Progenitor cell of endocrine pancreas (in vitro differentiated cells): ENCODE measurements around the gene NECAB3. TPM values are rescaled to one million over a fixed set of nuclear protein-coding genes. Genes with fewer than 3 reads are reported as not detected.
A peak's percentile ranks its signal among the peaks of the same experiment; 100 is the strongest.

Source experiments
- DNase-seq: peaks from one replicate; pipeline ENCODE4 v3.0.0; 2021; ENCODE audit warnings: low spot score; ENCODE audit not compliant: unreplicated experiment
- H3K27ac Mint-ChIP-seq: 2 replicates; pipeline ENCODE4 v1.8.0; 2021; ENCODE audit warnings: mild to moderate bottlenecking, moderate library complexity, mixed read lengths
- H3K27me3 Mint-ChIP-seq: 2 replicates; pipeline ENCODE4 v1.8.0; 2021; ENCODE audit warnings: mixed read lengths
- H3K36me3 Mint-ChIP-seq: 2 replicates; pipeline ENCODE4 v1.8.0; 2022; ENCODE audit warnings: mixed read lengths; ENCODE audit not compliant: insufficient read depth
- H3K4me1 Mint-ChIP-seq: 2 replicates; pipeline ENCODE4 v1.8.0; 2021; ENCODE audit warnings: low read depth, mixed read lengths
- H3K4me3 Mint-ChIP-seq: 2 replicates; pipeline ENCODE4 v1.8.0; 2021; ENCODE audit warnings: low read depth, mild to moderate bottlenecking, moderate library complexity, mixed read lengths
- H3K9me3 Mint-ChIP-seq: 2 replicates; pipeline ENCODE4 v1.8.0; 2021; ENCODE audit warnings: low read depth, mixed read lengths
- total RNA-seq: library from RNA; stranded (reverse); gene quantifications from 2 replicates; pipeline ENCODE4 v1.2.1, GENCODE V29; 2021
- TF ChIP-seq, protein P1 (sequence below): fragments of 200-600 bp; sonication (generic); IDR thresholded peaks from one replicate; pipeline ENCODE4 v1.5.0; 2021; ENCODE audit warnings: antibody characterized with exemption, mild to moderate bottlenecking; ENCODE audit not compliant: unreplicated experiment

Gene NECAB3
- total RNA-seq, 1 donor from 2014 or later = 68.3 TPM

DNA sequence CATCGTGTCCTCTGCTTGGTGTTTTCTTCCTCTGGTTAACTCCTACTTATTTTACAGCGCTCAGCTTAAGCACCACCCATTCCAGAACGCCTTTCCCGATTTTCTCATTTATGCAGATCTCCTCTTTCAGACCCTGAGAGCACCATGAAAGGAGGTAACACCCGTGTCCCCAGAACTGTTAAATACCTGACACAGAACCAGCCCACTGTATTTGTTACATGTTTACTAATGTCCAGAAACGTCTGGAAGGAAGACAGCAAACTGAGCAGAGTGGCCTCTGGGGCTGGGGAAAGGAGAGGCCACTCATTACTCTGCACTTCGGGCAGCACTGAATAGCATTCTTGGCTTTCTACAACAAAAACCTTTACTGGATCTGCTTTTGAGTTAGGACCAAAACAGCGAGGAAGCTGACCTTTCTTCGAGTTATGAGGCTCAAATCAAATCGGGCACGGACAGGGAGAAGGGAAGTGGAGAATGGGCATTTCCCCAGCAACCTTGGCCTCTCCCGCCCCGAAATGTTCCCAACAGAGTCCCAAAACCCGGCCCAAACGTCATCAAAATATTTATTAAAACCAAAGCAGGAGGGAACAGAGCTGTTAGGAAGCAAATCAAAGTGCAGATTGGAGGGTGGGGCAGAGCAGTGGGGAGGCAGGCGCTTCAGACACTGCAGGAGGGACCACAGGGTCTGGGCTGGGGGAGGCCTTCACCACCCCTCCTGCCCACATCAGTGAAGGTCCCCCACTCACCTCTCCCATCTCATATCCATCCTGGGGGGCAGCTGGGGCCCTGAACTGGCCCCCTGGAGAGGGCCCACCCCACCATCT lies 1.1 kb upstream of the NECAB3 start:
- H3K4me1 Mint-ChIP-seq = peaks cover 29% of the 10 kb centered on the region
- peaks cover 3% of the 10 kb centered on the region for H3K27me3 Mint-ChIP-seq
- H3K9me3 Mint-ChIP-seq = no peaks in the 10 kb centered on the region
- DNase-seq = no peak
- no peak overlapping the region for H3K27ac Mint-ChIP-seq
- peak overlapping the region; percentile 66 for H3K4me3 Mint-ChIP-seq
- TF ChIP-seq, protein P1, sequence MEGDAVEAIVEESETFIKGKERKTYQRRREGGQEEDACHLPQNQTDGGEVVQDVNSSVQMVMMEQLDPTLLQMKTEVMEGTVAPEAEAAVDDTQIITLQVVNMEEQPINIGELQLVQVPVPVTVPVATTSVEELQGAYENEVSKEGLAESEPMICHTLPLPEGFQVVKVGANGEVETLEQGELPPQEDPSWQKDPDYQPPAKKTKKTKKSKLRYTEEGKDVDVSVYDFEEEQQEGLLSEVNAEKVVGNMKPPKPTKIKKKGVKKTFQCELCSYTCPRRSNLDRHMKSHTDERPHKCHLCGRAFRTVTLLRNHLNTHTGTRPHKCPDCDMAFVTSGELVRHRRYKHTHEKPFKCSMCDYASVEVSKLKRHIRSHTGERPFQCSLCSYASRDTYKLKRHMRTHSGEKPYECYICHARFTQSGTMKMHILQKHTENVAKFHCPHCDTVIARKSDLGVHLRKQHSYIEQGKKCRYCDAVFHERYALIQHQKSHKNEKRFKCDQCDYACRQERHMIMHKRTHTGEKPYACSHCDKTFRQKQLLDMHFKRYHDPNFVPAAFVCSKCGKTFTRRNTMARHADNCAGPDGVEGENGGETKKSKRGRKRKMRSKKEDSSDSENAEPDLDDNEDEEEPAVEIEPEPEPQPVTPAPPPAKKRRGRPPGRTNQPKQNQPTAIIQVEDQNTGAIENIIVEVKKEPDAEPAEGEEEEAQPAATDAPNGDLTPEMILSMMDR = no peak
- peaks cover 11% of the 10 kb centered on the region for H3K36me3 Mint-ChIP-seq

DNA sequence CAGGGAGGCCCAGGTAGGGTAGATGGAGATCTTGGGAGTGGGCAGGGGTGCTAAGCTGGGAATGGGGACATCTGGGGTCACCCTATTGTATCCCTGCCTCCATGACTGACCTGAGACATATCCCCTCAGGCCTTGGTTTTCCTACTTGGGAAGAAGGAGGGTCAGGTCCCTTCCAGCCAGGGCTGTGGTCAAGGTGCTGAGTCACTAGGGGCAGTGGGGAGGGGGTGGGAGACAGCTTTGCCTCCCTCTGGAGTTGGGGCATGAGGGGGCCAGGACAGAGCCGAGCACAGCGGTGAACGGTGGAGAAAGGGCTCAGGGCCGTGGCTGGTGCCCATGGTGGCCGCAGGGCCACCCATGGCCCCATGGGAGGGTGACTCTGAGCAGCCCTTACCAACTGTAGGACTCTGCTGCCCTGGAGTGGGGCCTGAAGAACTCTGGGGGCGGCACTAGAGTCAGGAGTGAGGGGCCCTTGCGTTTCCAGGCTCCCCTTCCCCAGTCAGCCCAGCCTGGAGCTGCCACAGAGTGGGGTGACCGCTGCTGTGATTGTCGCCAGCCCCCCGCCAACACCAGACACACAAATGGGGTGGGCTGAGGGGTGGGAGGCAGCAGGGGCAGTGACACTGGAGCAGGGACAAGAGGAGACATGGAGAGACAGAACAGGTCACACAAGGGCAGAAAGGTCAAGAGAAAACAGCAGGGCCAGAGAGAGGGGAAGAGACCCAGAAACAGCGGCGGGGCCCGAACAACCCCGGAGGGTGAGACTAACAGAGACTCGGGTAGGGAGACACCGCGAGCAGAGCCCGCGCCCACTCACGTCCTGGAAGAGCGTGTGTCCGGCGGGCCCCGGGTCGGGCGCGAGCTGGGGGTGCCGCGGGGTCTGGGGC lies 576 bp downstream of the NECAB3 start:
- Mint-ChIP-seq H3K27ac (peak overlapping the region; percentile 71), H3K36me3 (peaks cover 15% of the 10 kb centered on the region), H3K4me1 (peaks cover 29% of the 10 kb centered on the region), H3K27me3 (peaks cover 3% of the 10 kb centered on the region), H3K4me3 (peak overlapping the region; percentile 87), H3K9me3 (no peaks in the 10 kb centered on the region)
- no peak for DNase-seq
- TF ChIP-seq, protein P1 = no peak

DNA sequence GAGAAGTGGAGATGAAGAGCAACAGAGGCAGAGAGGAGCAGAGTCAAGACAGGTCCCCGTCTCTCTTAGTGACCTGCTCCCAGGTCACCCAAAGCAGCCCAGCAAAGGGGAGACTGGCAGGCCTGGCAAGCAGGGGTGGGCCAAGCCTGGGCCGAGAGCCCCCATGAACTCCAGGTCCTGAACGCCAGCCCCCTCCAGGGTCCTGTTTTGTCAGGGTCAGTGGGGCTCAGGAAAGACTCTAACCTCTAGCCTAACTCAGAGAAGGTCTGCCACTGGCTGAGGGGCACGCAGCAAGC lies 1.2 kb downstream of the NECAB3 start:
- Mint-ChIP-seq H3K4me1 (peaks cover 29% of the 10 kb centered on the region), H3K9me3 (no peaks in the 10 kb centered on the region)

DNA sequence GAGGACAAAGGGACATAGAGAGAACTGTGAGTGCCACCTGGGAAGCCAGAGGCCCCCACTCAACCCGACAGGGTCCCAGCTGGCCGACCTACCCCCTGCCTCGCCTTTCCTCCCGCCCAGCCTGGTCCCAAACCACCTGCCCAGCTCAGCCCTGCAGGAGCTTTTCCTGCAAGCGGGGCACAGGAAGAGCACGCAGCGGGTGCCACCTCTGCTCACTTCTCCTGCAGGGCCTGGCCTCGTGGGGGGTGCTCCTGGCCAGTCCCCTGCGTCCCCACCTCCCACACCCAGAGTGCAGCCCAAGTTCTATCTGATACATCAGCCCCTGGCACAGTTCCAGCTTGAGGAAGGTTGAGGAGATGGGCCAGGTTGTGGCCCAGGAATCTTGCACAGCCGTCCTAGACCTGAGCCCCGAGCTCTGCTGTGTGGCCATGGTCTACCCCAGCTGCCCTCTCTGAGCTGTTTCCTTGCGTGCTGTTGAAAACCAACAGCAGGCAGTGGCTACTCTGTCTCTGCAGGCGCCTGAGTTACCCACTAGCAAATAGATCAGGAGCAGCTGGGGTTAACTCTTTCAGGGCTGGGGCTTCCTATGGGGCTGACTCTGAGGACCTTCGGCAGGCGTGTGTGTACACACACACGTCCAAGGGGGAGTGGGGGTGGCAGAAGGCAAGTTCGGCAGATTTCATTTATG lies 1.7 kb downstream of the NECAB3 start:
- Mint-ChIP-seq H3K27ac (peak overlapping the region; percentile 11), H3K4me3 (peak overlapping the region; percentile 87), H3K4me1 (peaks cover 29% of the 10 kb centered on the region), H3K9me3 (no peaks in the 10 kb centered on the region), H3K27me3 (peaks cover 3% of the 10 kb centered on the region), H3K36me3 (peaks cover 16% of the 10 kb centered on the region)
- TF ChIP-seq, protein P1 = no peak
- DNase-seq = no peak

More for the DNA sequence above, 1.2 kb downstream of the NECAB3 start:
- H3K27me3 Mint-ChIP-seq = peaks cover 3% of the 10 kb centered on the region
- peak overlapping the region; percentile 71 for H3K27ac Mint-ChIP-seq
- H3K36me3 Mint-ChIP-seq = peaks cover 19% of the 10 kb centered on the region
- H3K4me3 Mint-ChIP-seq = peak overlapping the region; percentile 87
- no peak for DNase-seq
- TF ChIP-seq, protein P1 = no peak
